CD4-positive, alpha-beta T cell treated with Interleukin-17A for 4 hours (primary cell): ENCODE measurements around the gene RNF11.

Source experiments
- DNase-seq: peaks from one replicate; pipeline ENCODE4 v3.0.0-alpha.2; 2020; ENCODE audit warnings: mixed read lengths

RNF11 gene

DNA sequence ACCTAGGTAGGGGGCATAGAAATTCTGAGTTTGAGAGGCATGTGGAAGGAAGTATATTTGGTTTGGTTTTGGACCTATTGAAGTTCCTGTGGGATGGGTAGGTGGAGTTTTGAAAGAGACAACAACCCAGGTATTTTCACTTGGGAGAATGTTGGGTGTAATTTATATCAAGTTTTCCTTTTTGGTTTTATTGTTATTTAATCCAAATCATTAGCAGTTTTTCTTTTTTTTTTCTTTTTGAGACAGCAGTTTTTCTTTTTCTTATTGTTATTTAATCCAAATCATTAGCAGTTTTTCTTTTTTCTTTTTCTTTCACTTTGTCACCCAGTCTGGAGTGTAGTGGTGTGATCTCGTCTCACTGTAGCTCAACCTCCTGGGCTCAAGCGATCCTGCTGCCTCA is 30.1 kb downstream of the RNF11 start:
- DNase-seq, result no peak

DNA sequence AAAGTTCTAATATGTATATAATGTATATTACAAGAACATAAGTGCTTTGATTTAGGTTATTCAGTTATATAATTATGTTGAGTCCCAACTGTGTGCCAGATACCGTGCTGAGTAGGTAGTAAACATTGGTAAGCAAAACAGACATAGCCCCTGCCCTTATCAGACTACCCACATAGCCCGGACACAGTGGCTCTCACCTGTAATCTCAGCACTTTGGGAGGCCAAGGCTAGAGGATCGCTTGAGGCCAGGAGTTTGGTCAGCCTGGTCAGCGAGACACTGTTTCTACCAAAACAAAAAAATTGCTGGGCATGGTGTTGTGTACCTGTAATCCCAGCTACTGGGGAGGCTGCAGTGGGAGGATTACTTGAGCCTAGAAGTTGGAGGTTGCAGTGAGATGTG is 30.7 kb downstream of the RNF11 start:
- DNase-seq, result no peak

DNA sequence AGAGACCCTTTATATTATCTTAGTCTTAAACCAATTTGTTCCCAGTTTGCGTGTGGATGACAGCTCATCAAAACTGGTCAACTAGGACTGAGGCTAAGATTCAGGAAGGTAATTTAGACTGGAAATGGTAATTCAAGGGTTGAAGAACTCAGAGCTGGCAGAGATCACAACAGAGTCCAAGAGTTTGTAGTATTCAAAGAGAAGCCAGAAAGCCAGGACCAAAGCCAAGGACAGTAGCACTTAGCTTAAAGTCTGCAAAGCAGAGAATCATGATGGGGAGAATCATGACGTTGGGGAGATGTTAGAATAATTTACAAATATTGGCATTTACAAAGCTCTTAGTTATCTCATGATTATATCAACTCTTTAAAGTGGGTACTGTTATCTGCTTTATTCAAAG is 32.6 kb downstream of the RNF11 start:
- no peak for DNase-seq

DNA sequence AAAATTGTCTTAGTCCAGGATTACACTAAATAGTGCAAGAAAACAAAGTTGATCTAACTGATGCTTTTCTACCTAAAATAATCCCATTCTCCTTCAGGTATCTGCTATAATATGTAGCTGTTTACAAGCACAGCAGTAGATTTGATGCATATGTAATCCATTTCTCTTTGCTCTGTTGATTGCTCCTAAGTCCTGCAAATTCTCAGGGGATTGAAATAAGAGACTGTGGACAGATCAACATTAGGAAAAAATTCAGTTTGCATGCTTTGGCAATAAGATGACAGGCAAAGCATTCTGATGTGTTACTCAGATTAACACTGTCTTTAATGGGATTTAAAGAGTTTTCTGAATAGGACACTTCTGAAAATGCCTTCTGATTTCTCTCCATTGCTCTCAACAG is 34.7 kb downstream of the RNF11 start:
- DNase-seq, result no peak

DNA sequence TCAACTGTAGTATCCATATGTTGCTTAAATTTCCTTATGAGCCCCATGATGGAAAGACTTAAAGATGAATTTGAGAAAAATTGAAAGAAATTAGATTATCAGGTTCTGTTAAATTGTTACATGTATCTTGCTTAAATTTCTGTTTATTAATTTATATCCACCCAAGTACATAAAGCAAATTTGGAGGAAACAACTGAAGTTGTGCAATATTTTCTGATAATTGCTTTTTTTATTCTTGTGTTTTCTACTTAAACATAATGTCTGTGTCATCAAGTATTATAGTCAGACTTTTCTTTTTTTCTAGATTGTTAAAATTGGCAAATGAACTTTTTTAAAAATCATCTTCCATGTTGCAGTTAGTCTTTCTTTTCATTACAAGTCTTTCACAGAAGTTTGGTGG is 36.8 kb downstream of the RNF11 start:
- no peak for DNase-seq

DNA sequence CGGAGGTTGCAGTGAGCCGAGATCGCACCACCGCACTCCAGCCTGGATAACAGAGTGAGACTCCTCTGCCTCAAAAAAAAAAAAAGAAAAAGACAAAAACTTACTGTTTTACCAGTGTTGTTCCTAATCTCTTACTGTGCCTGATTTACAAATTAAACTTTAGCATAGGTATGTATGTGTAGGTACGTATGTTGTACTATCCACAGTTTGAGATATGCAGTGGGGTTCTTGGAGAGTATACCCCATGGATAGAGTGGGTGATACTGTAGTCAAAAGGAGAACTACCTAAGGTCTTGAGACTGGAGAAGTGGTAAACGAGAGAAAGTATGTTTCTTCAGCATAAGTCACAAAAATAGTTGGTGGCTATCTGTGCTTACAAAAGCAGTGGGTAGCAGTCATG is 38.6 kb downstream of the RNF11 start:
- no peak for DNase-seq

DNA sequence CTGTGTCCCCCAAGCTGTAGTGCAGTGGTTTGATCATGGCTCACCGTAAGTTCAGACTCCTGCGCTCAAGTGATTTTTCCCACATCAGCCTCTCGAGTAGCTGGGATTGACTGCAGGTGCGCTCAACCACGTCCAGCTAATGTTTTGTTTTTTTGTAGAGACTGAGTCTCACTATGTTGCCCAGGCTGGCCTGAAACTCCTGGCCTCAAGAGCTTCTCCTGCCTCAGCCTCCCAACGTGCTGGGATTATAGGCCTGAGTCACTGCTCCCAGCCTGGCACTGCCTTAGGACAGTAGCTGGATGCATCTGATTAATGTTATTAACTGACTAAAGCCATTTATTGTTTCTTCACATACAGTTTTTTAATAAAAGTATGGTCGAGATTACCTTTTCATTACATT is 40.2 kb downstream of the RNF11 start:
- DNase-seq, result no peak

DNA sequence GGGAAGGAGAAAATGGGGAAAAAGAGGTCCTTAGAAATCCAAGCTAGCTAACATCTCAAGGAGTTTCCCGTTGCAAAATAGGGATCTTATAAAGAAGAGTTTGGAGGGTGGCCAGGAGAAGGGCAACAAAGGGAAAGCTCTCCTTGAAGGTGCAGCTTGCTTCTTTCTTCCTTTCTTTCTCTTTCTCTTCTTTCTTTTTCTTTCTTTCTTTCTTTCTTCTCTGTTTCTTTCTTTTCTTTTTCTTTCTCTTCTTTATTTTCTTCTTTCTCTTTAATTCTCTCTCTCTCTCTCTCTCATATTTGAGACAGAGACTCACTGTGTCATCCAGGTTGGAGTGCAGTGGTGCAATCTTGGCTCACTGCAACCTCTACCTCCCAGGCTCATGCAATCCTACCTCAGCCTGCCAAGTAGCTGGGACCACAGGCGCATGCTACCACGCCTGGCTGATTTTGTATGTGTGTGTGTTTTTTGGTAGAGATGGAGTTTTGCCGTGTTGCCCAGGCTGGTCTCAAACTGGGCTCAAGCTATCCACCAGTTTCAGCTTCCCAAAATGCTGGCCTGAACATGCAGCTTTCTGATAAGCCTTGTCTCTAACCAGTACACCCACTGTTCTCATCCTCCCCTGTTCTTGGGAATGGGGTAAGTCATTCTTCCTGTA is 44.4 kb downstream of the RNF11 start:
- no peak for DNase-seq

DNA sequence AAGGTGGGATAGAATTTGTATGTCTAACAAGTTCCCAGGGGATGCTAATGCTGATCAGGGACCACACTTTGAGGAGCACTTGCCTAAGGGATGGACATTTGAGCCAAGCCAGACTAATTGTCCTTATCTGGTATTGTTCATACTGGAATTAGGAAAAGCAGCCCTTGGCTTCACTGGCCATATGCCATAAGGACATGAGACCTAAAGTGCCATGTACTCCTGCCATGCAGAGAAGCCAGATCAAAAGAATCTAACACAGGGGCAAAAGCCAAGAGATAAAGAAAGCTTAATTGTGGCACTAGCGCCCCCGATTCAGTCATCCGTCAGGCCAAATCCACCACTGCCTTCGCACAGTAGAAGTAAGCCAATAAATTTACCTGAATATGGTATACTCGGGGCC is 45.7 kb downstream of the RNF11 start:
- no peak for DNase-seq

DNA sequence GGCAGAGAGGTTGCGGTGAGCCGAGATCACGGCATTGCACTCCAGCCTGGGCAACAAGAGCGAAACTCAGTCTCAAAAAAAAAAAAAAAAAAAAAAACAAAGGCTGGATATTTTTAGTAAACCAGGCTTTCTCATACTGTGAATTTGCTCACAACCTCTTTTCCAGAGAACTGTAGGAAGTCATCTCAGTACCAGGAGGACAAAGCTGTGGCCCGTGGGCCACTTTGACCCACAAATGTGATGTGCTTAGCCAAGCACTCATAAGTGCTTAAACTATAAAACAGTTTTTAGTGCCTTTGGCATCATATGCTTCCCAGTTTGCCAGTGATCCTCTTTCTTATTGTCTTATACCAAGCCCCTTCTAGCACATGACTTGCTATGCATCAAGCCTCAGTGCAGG is 46.5 kb downstream of the RNF11 start:
- no peak for DNase-seq

DNA sequence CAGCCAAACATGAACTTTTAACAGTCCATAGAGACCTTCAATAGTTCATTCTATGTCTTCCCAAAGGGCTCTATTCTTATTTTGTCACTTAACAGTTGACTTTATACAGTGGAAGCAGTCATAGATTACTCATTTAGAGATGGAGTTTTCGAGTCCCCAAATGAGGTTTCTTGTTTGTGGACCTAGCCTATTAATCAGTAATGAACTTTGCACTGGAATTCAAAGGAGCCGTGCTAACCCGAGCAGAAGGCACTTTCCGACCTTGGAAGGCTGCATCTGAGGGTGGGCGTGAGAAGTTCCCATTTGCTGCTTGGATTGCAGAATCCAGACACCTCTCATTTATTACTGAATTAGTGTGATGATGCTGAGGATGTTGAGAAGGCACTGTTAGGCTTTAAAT is 47.9 kb downstream of the RNF11 start:
- no peak for DNase-seq

DNA sequence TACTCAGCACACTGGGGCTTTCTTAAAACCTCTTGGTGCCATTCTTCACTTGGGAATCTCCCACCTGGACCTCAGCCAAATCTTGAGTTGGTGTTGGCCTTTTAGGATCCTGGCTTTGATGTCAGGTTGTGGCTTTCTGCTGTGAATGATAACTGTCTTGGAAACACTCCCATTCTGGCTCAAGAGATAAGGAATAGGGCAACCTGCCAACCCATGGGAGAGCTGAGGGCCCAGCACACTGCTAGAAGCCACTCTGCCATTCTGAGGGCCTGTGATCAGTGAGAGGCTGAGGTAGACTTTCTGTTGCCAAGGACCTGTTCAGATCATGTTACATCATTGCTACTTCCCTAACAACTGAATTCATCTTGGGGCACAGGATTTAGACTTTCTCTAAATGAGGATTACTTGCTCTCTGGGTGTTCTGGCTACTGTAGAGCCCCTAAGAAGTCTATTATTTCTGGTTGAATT is 48.4 kb downstream of the RNF11 start:
- no peak for DNase-seq

DNA sequence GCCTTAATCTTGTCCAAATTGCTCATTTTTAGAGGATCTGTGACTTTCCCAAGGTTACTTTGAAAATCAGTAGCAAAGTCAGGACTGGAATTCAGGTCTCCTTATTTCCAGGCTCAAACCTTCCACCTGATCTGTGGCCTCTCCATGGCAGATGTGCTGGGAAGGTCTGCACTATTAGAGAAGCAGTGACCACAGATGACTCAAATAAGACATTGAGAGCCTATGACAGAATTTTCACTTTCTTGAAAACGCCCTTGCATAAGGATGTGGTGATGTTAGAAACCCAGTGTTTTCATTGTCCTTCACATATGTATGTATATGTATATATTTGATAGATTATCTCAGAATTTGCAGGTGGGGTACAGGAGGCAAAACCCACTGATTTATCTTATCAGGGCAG is 49.0 kb downstream of the RNF11 start:
- DNase-seq, result no peak

DNA sequence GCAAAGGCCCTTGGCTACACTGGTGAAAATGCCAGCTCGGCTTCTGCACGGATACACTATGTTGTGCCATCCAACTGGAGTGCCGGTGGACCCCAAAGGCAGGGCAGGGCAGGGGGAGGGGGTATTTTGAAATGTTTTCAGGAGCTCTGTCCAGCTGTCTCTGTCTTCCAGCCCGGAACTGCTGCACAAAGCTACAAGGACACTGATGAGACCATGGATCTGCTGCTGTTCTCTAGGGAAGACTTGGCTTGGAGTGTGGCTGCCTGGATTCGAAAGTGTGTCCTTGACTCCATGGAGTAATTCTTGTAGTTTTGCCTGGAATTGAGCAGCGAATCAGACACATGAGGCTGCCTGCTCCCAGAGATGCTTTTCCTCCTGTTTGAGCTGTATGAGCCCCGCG is 51.9 kb downstream of the RNF11 start:
- no peak for DNase-seq

DNA sequence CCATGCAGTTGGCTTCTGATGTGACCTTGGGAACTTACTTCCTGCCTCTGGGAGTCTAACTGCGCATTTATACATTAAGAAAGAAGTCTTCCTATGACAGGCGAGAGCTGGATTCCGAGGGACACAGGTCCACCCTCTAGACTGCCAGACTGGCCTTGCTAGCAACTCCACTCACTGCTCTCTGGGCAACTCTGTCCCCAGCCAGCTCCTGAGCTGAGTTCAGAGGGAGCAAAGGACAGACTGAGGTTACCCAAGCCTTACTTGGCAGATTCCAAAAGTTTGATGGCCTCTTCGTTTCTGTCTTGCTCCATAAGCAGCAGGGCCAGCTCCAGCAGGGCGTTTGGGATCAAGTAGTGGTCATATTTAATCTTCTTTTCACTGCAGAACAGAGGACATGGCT is 52.5 kb downstream of the RNF11 start:
- no peak for DNase-seq

DNA sequence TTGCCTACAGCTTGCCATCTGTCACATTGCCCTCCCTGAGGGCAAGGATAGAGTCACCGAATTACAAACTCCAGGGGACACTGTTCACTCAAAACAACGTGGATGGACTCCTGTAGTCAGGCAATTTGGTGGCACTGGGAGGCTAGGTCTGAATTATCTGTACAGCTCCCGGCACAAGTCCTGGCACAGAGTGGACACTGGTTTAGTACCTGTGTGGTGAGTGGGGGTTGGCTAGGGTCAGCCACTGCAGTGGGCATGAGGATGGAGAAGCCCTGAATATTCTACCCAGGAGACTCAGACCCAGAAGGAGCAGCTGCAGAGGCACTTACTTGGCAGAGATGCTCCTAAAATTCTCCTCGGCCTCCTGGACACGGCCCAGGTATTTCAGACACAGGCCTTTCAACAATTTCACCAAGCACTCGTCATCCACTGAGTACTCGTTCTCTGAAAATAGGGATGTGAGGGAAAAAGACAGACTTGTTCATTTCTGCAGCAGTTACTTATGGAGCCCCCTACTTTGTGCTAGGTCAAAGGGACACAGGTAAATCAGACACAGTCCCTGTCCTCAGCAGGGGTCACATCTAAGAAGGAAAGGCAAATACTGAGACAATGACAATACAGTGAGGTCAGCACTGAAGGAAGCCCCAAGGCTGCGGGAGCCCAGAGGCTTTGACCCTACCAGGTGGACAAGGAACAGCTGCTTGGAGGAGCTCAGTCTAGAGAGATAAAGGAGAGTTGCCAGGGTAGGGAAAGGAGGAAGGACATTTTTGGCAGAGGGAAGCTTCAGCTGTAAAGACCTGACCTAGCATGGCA is 53.8 kb downstream of the RNF11 start:
- no peak for DNase-seq

DNA sequence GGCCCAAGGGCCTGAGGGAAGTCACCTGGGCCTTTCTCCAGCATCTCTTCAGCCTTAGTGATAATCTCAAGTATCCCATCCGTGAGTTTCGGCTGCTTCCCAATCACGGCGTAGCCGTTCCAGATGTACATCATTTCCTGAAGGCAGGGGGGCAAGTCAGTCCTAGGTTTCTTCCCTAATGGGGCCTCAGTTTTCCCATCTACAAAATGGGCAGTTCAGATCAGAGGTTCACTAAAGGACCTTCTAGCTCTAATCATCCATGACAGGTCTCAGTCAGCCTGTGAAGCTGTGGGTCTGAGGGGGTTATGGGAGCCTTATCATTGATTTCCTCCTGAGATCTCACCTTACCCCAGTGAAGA is 54.4 kb downstream of the RNF11 start:
- DNase-seq, result no peak

DNA sequence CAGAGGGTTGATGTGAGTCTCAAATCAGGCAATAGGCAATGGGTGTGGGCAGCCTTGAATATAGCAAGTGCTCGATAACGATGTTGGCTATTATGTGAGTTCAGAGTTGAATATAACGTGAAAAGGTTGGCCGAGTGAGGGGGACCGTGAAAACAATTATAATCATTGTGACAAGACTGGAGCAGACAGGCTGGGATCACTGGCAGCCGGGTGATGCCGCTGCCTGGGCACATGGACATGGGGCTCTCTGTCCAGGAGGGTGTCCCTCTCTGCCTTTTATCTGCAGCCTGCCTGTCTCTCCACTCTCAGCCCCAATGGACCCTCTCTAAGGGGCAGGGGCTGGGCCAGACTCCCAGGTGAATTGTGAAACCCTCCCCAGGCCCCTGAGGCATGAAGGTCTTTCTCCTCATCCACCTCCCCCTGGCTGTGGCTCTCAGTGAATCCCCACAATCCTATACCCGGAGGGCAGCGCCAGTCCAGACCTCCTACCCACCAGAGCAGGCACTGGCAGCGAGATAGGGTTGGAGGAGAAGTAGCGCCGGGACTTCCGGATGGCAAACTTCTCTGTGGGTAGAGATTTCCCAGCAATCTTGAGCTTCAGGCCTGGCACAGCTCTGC is 57.9 kb downstream of the RNF11 start:
- DNase-seq, result no peak

DNA sequence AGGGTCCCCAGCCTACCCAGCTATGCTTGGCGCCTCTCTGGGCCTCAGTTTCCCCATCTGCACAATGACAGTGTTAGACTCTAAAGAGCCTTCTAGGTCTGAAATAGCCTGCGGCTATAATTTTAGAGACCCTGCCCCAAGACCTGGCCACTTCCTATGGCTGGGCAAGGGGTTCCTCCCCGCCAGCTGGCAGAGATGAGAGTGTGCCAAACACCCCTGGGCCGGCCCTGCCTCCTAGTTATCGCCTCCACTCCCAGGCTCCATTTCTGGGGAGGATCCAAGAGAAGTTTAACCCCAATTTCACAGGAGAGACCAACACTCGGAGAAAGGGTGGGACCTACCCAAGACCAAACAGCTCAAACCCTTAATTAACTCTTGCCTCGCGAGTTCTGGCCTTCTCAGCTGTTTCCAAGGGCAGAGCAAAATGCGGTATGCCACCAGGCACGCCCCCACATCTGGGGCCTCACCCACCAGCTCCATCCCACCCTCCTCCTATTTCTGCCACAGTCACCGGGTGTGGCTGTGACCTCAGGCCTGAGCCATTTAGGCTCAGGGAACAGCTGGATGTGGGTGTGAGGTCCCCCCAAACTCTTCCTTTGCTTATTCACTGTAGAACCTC is 58.6 kb downstream of the RNF11 start:
- no peak for DNase-seq

DNA sequence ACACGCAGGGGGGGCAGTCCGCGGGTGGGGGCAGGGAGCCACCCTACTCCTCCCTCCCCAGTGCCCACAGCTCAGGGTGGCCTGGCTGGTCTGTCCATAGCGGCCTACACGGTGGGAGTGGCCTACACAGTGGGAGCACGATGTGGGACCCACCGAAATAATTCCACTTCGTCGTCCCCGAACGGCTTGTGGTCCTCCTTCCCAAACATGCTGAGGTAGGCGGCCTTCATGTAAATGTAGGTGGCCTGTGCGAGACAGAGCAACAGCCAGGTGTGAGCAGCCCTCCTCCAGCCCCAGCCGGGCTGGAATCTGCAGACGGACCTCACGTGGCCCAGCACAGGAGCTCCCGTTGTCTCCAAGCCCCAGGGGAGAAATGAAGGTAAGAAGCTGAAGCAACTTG is 59.9 kb downstream of the RNF11 start:
- DNase-seq, result no peak

DNA sequence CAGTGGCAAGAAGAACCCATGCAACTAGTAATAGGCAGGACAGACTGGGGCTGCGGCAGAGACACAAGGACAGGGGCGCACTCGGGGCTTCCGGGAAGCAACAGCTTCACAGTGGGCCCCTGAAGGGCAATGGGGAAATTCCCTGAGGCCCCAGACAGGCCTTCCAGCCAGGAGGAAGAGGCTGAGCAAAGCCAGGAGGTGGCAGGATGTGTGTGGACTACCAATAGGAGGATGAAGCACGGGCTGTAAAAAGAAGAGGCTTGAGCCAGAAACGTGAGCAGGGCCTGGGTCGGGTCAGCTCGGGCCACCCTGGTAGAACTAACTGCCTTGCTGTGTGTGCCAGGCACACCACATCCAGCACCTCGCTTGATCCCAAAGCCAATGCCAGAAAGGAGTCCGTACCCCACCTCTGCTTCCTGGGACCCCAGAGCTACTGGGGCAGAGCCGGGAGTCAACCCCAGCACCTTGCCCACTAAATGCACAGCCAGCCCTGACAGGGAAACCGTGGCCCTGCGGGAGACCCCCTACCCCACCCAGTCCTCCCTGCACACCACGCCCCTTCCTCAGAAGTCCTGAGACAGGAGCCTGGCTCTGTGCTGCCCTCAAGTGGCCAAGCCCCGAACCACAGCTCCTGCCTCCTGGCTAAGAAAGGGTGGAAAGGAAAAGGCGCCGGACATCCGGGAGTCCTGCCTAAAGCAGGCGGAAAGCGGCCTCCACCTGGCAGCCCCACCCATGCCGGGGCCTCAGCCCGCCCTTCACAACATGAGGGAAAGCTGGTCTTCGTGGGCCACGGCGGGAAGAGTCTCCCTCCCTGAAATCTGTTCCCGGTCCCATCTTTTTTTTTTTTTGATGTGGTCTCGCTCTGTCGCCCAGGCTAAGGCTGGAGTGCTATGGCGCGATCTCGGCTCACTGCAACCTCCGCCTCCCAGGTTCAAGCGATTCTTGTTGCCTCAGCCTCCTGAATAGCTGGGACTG is 60.6 kb downstream of the RNF11 start:
- peak; percentile 76 for DNase-seq
